Activated CD8-positive, alpha-beta memory T cell treated with anti-CD3 and anti-CD28 coated beads, Interleukin-2, amount 50 U/mL, for 48 hours (primary cell): ENCODE results near the gene PHB1.
A peak's percentile ranks its signal among the peaks of the same experiment; 100 is the strongest.

Experiments
- DNase-seq: peaks from one replicate; pipeline ENCODE4 v3.0.0-alpha.2; 2020

Gene PHB1

GRCh38 chr17:49414622-49415350 is at the start of gene PHB1:
Gene PHB1, minus strand, starts transcription at chr17:49414882. Its CDS starts 1,618 bp downstream, at chr17:49413264.
- peak; percentile 93 for DNase-seq

- no peak for DNase-seq
Observed at GRCh38 chr17:49464049-49464448, 49.4 kb upstream of the PHB1 start.

GRCh38 chr17:49461580-49461979 is 46.9 kb upstream of the PHB1 start:
- DNase-seq, result no peak

GRCh38 chr17:49460401-49460800 is 45.7 kb upstream of the PHB1 start:
- DNase-seq, result no peak

GRCh38 chr17:49459401-49459984 is 44.8 kb upstream of the PHB1 start:
- no peak for DNase-seq

GRCh38 chr17:49457564-49458535 is 43.2 kb upstream of the PHB1 start:
- no peak for DNase-seq

GRCh38 chr17:49456183-49456965 is 41.7 kb upstream of the PHB1 start:
- no peak for DNase-seq

- no peak for DNase-seq
Observed at GRCh38 chr17:49455272-49455861, 40.7 kb upstream of the PHB1 start.

GRCh38 chr17:49454050-49454449 is 39.4 kb upstream of the PHB1 start:
- DNase-seq, result no peak

GRCh38 chr17:49452661-49453060 is 38.0 kb upstream of the PHB1 start:
- DNase-seq, result no peak

- DNase-seq, result no peak
Observed at GRCh38 chr17:49452201-49452600, 37.5 kb upstream of the PHB1 start.

GRCh38 chr17:49450735-49451134 is 36.1 kb upstream of the PHB1 start:
- no peak for DNase-seq

GRCh38 chr17:49450181-49450580 is 35.5 kb upstream of the PHB1 start:
- DNase-seq, result no peak

- no peak for DNase-seq
Observed at GRCh38 chr17:49447628-49448302, 33.1 kb upstream of the PHB1 start.

- no peak for DNase-seq
Observed at GRCh38 chr17:49445591-49445990, 30.9 kb upstream of the PHB1 start.

GRCh38 chr17:49444384-49444783 is 29.7 kb upstream of the PHB1 start:
- no peak for DNase-seq

GRCh38 chr17:49443862-49444261 is 29.2 kb upstream of the PHB1 start:
- DNase-seq, result no peak

- no peak for DNase-seq
Observed at GRCh38 chr17:49442041-49442440, 27.4 kb upstream of the PHB1 start.

- no peak for DNase-seq
Observed at GRCh38 chr17:49441578-49441977, 26.9 kb upstream of the PHB1 start.

- no peak for DNase-seq
Observed at GRCh38 chr17:49440581-49440980, 25.9 kb upstream of the PHB1 start.

GRCh38 chr17:49439673-49440571 is 25.2 kb upstream of the PHB1 start:
- DNase-seq, result no peak
